Thoracic aorta (tissue), 2 donors: Measurements from ENCODE around the gene KDM1B. TPM values are rescaled to one million over a fixed set of nuclear protein-coding genes. Genes with fewer than 3 reads are reported as not detected.
"Not testable (repeated sequence)": the region's sequence is repeated elsewhere in the genome, so short reads cannot be mapped to it uniquely, and the experiment has no call there.

Experiments
- ATAC-seq: fragments of 150-250 bp; one replicate; pipeline ENCODE4 v1.8.0; 2017; ENCODE audit warnings: low read depth; ENCODE audit not compliant: insufficient number of reproducible peaks, low FRiP score
- DNase-seq: peaks from one replicate; pipeline ENCODE4 v3.0.0-alpha.2; 2020; ENCODE audit warnings: low spot score
- H3K27ac ChIP-seq, 2 donors: fragments of 200-600 bp; sonication (generic); 1 replicate in 1 of 2; 2 replicates in 1 of 2; pipeline ENCODE4 v1.5.1; 2016; ENCODE audit warnings: mild to moderate bottlenecking in 2 of 2, moderate library complexity in 2 of 2
- H3K27me3 ChIP-seq: fragments of 200-600 bp; sonication (generic); replicated peaks from 2 replicates; pipeline ENCODE4 v1.6.0; 2016; ENCODE audit warnings: mild to moderate bottlenecking; ENCODE audit not compliant: insufficient read depth
- H3K36me3 ChIP-seq: fragments of 200-600 bp; sonication (generic); one replicate; pipeline ENCODE4 v1.5.1; 2016
- H3K4me1 ChIP-seq, 2 donors: fragments of 200-600 bp; sonication (generic); 1 replicate in 1 of 2; 2 replicates in 1 of 2; pipeline versions ENCODE4 v1.5.1 to v1.6.0; 2016; ENCODE audit warnings: low read depth in 2 of 2, mild to moderate bottlenecking in 1 of 2; ENCODE audit not compliant: control insufficient read depth in 1 of 2
- H3K4me3 ChIP-seq: fragments of 200-600 bp; sonication (generic); 2 replicates; pipeline ENCODE4 v1.5.1; 2016; ENCODE audit warnings: mild to moderate bottlenecking
- H3K9me3 ChIP-seq: fragments of 200-600 bp; sonication (generic); 2 replicates; pipeline ENCODE4 v1.5.1; 2016
- CTCF ChIP-seq: fragments of 200-600 bp; sonication (generic); IDR thresholded peaks from one replicate; pipeline ENCODE4 v1.5.1; 2019; ENCODE audit warnings: antibody characterized with exemption
- total RNA-seq, 2 donors: library from RNA; depleted of rRNA; stranded (reverse); fragments of >200 nt; gene quantifications; one replicate each; pipeline versions ENCODE4 v1.1.0 to v1.2.3, GENCODE V29; 2016

Gene KDM1B
- total RNA-seq, 2 donors from 2014 or later, result 10.3 TPM

DNA sequence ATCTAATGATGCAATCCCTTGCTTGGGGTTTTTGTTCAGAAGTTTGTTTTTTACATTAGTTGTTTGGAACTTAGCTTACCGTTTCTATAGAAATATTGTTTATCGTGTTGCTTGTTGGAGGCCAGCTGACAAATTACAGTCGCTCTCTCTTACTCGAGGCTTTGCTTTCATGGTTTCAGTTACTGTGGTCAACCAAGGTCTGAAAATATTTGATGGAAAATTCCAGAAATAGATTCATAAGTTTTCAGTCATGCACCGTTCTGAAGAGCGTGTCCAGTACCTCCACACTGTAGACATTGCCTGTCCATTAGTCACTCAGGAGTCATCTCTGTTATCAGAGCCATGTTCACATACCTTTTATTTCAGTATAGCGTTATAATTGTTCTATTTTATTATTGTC is 61.2 kb downstream of the KDM1B start:
- DNase-seq, result no peak
- Histone ChIP-seq H3K27ac (no peak overlapping the region), H3K9me3 (no peaks in the 10 kb centered on the region), H3K4me1 (no peaks in the 10 kb centered on the region), H3K4me3 (no peak overlapping the region), H3K36me3 (peaks cover 5% of the 10 kb centered on the region), H3K27me3 (no peaks in the 10 kb centered on the region)
- ATAC-seq, result no peak
- TF ChIP-seq CTCF, result no peak

DNA sequence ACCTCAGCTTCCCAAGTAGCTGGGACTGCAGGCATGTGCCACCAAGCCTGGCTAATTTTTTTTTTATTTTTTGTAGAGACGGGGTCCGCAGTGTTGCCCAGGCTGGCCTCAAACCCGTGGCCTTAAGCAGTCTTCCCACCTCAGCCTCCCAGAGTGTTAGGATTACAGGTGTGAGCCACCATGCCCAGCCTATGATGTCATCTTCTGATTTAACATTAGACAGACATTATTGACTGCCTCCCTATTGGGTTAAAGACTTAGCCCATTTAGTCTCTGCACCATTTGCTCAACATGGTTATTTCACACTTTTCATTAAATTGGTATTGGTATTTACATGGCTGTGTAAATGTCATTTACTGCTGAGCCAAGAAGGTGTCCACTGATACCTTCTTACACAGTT is 63.0 kb downstream of the KDM1B start:
- Histone ChIP-seq H3K4me1 (no peaks in the 10 kb centered on the region), H3K27ac (no peak overlapping the region), H3K36me3 (peaks cover 12% of the 10 kb centered on the region), H3K9me3 (no peaks in the 10 kb centered on the region), H3K4me3 (no peak overlapping the region), H3K27me3 (no peaks in the 10 kb centered on the region)
- TF ChIP-seq CTCF, result no peak
- DNase-seq (no peak), ATAC-seq (no peak)

DNA sequence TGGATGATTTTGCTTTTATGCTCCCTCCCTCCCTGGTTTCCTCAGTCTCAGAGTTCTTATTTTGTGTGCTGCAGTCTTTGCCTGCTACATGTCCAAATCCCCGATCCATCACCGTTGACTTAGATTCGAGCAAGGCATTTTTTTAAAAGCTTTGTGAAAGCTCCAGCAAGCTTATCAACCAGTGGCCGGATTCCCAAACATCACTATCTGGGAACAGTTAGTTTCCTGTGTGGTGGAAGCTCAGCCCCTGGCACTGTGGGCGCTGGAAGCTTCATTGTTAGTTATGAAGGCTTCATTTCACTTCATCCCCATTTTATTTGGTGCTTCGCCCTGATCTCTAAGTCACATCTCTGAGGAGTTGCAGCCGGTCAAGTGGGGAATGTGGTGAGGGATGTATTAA is 64.4 kb downstream of the KDM1B start:
- no peaks in the 10 kb centered on the region for H3K9me3 ChIP-seq
- H3K36me3 ChIP-seq, result peaks cover 19% of the 10 kb centered on the region
- H3K27me3 ChIP-seq, result no peaks in the 10 kb centered on the region
- ATAC-seq (no peak), DNase-seq (no peak)
- no peak overlapping the region for H3K27ac ChIP-seq
- TF ChIP-seq CTCF, result no peak
- no peaks in the 10 kb centered on the region for H3K4me1 ChIP-seq
- H3K4me3 ChIP-seq, result no peak overlapping the region

DNA sequence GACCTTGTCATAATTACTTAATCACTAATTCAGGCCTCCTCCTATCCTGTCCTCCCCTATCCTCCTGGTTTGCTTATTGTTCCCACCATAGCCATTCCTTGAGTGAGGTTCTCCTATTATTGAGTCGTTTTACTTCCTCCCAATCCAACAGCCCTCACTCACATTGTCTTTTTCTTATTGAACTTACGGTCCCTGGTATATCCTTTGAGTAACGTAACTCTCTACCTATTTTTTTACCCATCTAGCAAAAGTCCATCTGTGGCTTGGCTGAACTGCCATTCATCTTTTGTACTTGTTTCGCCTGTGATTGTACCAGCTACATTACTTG is 66.0 kb downstream of the KDM1B start:
- peaks cover 28% of the 10 kb centered on the region for H3K36me3 ChIP-seq

DNA sequence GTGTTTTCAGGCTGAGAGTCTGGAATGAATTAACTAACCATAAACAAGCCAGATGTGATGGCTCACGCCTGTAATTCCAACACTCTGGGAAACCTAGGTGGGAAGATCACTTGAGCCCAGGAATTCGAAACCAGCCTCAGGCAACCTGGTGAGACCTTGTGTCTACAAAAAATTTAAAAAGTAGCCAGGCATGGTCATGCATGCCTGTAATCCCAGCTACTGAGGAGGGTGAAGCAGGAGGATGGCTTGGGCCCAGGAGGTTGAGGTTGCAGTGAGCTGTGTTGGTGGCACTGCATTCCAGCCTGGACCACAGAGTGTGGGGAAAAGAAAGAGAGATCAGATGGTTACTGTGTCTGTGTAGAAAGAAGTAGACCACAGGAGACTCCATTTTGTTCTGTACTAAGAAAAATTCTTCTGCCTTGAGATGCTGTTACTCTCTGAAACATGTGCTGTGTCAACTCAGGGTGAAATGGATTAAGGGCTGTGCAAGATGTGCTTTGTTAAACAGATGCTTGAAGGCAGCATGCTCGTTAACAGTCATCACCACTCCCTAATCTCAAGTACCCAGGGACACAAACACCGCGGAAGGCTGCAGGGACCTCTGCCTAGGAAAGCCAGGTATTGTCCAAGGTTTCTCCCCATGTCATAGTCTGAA is 71.4 kb downstream of the KDM1B start:
- H3K4me1 ChIP-seq, DNase-seq, ATAC-seq, H3K4me3 ChIP-seq, H3K27me3 ChIP-seq, H3K9me3 ChIP-seq, H3K27ac ChIP-seq: not testable (repeated sequence)
- H3K36me3 ChIP-seq, result peaks cover 44% of the 10 kb centered on the region

More for the DNA sequence above, 66.0 kb downstream of the KDM1B start:
- no peak overlapping the region for H3K27ac ChIP-seq
- no peak for ATAC-seq
- no peak for TF ChIP-seq CTCF
- H3K4me3 ChIP-seq, result no peak overlapping the region
- no peak for DNase-seq
- no peaks in the 10 kb centered on the region for H3K4me1 ChIP-seq
- H3K9me3 ChIP-seq, result no peaks in the 10 kb centered on the region
- no peaks in the 10 kb centered on the region for H3K27me3 ChIP-seq

GRCh38 chr6:18227166-18227565 is 71.9 kb downstream of the KDM1B start:
- H3K27ac ChIP-seq, ATAC-seq, H3K4me3 ChIP-seq, H3K4me1 ChIP-seq, H3K27me3 ChIP-seq, DNase-seq: not testable (repeated sequence)
- Histone ChIP-seq H3K36me3 (peaks cover 43% of the 10 kb centered on the region), H3K9me3 (peaks cover 13% of the 10 kb centered on the region)

GRCh38 chr6:18228590-18228989 is 73.4 kb downstream of the KDM1B start:
- not testable (repeated sequence) for DNase-seq, H3K27ac ChIP-seq, H3K27me3 ChIP-seq, H3K4me3 ChIP-seq, ATAC-seq, H3K4me1 ChIP-seq
- peaks cover 46% of the 10 kb centered on the region for H3K36me3 ChIP-seq
- peaks cover 13% of the 10 kb centered on the region for H3K9me3 ChIP-seq

GRCh38 chr6:18231856-18232255 is 76.6 kb downstream of the KDM1B start:
- H3K9me3 ChIP-seq, result peaks cover 13% of the 10 kb centered on the region
- H3K36me3 ChIP-seq, result peaks cover 51% of the 10 kb centered on the region
- H3K4me1 ChIP-seq, H3K27me3 ChIP-seq, DNase-seq, H3K4me3 ChIP-seq, H3K27ac ChIP-seq, ATAC-seq: not testable (repeated sequence)

DNA sequence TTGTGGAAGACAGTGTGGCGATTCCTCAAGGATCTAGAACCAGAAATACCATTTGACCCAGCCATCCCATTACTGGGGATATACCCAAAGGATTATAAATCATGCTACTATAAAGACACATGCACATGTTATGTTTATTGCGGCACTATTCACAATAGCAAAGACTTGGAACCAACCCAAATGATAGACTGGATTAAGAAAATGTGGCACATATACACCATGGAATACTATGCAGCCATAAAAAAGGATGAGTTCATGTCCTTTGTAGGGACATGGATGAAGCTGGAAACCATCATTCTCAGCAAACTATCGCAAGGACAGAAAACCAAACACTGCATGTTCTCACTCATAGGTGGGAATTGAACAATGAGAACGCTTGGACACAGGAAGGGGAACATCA is 78.5 kb downstream of the KDM1B start:
- not testable (repeated sequence) for DNase-seq, H3K27me3 ChIP-seq, ATAC-seq, H3K27ac ChIP-seq, H3K4me3 ChIP-seq, H3K4me1 ChIP-seq, H3K9me3 ChIP-seq
- H3K36me3 ChIP-seq, result peaks cover 43% of the 10 kb centered on the region
